ENCODE measurements around the gene RPS6KB2.
"Not testable (repeated sequence)": the region's sequence is repeated elsewhere in the genome, so short reads cannot be mapped to it uniquely, and the experiment has no call there.

Gene RPS6KB2

DNA sequence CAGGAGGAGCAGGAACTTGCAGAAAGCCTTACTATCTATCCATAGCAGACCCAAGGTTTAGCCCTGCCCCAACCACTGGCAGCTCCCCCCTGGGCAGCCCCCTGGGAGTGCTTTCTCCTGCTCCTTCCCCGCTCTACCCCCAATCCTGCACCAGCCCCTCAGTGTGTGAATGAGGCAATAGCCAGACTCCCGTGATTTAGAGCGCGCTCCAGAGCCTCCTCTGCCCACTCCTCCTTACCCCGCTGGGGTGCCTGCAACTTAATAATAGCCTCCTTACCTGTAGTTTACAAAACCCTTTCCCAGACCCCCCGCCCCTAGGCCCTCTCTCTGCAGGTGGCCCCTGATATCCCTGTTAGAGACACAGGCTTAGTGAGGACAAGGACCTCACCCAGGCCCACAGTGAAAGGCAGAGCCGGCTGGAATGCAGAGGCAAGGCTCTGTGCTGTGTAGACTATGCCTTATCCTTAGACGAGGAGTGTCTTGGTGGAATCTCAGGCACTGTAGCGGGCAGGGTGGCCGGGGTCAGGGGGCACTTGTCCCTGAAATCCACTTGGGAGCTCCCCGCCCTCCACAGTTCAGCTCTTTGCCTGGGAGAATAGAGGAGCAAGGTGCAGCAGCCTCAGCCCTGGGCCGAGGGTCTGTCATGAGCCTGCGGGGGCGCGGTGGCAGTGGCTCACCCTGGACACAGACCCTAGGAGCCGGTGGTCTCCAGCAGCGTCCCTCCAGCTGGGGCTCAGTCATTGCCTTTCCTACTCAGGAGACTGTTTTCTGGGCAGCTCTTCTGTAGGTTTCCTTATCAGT lies 17.1 kb upstream of the RPS6KB2 start:
- no peak for DNase-seq

DNA sequence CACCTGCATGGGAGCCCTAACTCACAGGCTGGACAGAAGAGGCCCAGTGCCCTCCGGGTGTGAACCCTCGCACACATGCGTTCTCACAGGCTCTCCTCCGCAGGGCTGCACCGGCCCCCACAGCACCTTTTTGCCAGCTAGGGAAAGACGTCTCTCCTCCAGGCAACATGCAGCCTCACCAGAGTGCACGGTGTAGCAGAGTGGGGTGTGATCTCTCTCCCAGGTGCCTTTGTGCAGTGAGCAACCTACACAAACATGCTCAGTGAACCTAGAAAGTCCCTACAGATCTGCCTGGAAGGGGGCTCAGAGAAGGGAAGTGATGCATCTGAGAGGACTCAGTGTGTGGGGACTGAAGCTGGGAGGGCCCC lies 16.5 kb upstream of the RPS6KB2 start:
- no peak for DNase-seq

DNA sequence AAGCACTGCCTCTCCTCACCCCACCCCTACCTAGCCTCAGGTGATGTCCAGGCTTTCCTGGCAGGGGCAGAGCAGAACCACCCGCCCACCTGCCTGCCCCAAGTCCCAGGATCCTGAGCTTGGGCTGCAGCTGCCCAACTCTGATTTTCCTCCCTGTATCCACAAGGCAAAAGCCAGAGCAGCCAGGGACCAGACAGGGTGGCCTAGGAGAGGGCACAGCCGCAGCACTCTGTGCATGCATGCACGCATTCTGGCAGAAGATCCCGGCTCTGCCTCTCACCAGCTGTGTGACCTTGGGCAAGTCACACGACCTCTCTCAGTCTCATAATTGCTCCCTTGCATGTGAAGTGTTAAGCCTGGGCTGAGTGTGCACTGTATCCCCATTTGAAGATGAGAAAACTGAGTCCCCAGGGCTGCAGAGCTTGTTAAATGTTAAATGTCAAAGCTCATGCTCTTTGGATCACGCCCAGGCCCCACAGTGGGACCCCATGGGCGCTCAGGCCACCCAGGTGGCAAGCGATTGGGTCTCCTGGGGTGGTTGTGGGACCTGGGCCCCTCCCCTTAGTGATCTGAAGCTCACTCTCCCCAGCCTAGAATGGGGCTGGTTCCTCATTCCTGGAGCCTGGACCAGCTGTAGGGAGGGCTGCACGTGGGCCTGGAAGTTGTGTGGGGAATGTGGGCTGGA lies 15.7 kb upstream of the RPS6KB2 start:
- no peak for DNase-seq

DNA sequence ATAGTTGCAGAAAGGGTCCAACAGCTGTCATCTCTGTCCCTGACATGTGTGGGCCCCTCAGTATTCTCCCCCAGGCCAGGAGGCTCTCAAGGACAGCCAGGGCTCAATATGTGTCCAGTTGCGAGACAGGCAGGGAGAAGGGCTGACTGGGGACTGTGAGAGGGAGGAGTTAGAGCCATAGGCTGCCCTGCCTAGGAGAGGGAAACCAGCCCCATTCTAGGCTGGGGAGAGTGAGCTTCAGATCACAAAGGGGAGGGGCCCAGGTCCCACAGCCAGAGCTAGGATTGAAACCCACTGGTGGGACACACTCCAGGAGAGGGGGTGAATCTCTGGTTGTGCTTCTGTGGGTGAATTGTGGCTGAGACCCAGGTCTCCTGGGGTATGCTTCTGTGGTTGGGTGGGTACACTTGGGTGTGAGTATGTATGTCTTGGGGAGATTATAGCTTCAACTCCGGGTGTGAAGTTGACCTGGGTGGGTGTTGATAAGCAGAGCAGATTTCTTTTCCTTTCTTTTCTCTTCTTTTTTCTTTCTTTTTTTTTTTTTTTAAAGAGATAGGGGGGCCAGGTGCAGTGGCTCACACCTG lies 14.9 kb upstream of the RPS6KB2 start:
- DNase-seq: no peak

DNA sequence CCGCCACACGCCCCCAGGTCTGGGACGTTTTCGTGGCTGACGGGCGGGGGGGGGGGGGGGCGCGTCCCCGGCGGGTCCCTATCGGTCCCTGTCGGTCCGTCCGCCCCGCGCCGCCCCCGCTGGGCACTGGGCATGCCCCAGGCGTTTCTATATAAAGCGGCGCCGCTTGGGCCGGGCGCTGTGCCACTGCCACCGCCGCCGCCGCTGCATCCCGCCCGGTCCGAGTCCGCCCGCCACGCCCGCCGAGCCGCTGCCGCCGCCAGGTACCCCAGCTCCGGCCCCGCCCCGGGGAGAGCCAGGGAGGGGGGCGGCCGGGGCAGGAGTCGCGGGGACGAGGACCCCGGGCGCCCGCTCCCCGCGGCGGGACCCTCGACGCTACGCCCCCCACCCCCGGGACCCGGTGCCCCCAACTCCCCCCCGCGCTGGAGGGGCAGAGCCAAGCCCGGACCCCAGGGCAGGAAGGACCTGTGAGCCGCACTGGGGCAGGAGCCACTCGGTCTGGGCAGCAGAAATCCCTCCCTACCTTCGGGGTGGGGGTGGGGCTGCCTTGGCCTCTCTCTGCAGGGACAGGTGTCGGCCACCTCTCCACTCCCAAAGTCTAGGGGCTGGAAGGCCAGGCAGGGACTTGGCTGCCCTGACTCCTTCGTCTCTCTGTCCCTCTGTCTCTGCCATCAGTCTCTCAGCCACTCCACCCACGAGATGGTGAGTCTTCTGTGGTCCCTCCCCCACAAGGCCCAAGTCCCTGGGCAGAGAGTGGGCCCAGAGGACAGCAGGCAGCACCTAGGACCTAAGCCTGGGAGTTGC lies 12.6 kb upstream of the RPS6KB2 start, which contains the start of gene CARNS1:
TSS of gene CARNS1 (plus strand) at position 178 of the 804 bp plus-strand sequence. CDS start at position 700, 522 bp downstream.
- no peak for DNase-seq

DNA sequence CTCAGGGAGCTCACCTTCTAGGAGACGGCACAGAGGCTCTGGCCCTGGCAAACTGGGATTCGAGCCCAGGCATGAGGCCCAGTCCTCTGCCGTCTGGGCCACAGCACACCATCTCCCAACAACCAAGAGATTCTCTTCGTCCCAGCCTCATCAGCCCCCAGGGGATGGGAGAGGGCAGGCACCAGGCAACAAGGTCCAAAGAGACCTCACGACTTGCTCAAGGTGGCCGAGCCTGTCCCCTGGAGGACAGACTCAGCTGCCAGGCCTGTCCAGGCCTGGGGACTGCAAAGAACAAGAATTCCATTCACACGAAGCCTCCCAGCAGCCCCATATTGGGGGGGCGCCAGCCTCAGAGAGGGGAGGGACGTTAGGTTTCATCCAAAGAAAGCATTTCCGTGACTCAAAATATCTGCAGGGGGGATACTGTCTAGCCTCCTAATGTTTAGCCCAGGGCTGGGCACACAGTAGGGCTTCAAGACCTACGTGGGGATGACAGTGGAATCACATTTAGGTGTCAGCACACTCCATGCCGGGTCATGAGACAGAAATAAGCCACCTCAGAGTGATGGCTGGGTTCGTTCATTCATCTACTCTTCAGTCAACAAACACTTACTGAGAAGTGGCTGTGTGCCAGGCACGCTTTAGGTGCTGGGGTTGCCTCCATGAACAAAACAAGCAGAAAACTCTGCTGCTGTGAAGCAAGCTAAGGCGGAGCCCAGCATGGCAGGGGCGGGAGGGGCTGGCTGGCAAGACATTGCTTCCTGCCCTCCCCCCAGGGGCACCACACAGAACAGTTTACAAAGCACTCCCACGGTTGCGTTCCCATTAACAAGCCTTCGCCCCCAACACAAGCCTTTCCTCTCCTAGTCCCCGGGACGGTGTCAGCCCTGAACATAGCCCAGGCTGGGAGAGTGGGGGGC lies 11.6 kb upstream of the RPS6KB2 start:
- DNase-seq: peak; percentile 25

DNA sequence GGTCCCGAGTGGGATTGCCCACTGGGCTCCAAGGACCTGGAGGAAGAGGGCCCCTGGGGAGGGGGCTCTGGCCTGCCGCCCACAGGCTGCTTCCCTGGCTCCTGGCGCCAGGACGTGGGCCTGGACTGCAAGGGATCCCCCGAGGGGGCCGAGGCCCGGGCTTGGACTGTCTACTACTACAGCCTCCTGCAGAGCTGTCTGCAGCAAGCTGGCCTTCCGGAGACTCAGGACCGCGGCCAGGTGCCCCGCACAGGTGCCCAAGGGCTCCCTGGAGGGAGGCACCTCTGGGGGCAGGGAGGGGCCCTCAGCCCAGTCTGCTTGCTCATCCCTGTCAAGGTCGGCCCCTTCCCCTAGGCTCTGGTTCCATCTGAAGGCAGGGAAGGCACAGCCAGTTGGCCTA lies 10.9 kb upstream of the RPS6KB2 start:
- no peak for DNase-seq

DNA sequence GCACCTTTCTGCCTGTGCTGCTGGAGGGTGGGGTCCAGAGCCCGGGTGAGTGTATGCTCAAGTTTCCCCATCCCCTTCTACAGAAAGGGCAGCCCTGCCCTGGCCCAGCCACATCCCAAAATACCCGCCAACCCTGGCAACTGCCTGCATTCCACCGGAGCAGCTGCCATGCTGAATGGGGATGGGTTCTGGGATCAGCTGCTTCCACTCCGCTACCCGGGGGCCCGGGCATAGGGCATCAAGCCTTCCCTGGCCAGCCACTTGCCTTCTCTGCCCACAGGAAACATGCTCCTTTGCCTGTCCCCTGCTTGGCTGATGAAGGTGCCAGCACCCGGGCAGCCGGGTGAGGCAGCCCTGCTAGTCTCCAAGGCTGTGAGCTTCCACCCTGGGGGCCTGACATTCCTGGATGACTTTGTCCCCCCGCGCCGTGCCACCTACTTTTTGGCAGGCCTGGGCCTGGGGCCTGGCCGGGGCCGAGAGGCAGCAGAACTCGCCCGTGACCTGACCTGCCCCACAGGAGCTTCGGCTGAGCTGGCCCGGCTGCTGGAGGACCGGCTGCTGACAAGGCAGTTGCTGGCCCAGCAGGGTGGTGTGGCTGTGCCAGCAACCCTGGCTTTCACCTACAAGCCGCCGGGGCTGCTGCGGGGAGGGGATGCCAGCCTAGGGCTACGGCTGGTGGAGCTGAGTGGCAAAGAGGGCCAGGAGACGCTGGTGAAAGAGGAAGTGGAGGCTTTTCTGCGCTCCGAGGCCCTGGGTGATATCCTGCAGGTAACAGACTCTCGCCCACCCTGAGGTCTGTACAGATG lies 9.6 kb upstream of the RPS6KB2 start:
- DNase-seq: no peak

DNA sequence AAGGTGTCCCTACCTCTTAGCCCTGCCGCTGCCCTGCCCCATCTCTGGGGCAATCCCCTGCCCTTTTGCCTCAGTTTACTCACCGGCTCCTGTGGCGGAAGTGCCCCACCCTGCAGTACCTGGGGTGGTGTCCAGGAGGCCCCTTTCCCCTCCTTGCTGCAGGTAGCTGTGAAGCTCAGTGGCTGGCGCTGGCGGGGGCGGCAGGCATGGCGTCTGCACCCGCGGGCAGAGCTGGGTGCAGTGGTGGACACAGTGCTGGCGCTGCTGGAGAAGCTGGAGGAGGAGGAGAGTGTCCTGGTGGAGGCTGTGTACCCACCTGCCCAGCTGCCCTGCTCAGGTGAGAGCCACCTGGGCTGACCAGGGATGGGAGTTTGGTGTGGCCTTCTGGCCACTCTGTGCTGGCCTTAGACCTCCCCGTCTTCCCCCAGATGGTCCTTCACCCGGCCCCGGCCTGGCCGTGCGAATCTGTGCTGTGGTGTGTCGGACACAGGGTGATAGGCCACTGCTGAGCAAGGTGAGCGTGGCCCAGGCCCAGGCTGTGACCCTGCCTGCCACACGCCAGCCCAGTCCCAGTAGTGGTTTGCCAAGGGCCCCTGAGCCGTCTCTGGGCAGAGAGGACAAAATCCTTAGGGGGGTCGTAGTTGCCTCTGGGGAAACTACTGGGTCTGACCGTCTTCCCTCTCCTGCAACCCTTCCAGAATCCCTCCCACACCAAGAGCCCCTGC lies 8.8 kb upstream of the RPS6KB2 start:
- DNase-seq: no peak

DNA sequence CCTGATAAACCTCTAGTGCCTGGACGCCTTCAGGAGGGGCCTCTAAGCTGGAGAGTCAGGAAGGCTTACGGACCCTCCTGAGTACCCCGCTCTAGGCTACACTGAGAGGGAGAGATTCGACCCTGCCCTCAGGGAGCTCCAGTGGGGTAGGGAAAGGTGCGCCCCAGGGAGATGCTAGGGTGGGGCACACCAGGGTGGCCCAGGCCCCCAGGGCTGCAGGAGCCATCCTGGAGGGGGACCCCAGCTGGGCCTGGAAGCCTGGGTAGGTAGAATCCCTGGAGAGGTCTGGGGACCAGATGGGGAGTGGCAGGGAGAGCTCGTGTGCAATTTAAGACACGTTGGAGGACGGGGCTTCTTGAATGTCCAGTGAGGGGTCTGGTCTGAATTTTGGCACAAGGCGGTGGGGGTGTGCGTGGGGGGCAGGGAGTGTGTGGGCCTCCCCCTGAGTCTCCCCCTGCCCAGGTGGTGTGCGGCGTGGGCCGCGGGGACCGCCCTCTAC lies 8.1 kb upstream of the RPS6KB2 start:
- no peak for DNase-seq

DNA sequence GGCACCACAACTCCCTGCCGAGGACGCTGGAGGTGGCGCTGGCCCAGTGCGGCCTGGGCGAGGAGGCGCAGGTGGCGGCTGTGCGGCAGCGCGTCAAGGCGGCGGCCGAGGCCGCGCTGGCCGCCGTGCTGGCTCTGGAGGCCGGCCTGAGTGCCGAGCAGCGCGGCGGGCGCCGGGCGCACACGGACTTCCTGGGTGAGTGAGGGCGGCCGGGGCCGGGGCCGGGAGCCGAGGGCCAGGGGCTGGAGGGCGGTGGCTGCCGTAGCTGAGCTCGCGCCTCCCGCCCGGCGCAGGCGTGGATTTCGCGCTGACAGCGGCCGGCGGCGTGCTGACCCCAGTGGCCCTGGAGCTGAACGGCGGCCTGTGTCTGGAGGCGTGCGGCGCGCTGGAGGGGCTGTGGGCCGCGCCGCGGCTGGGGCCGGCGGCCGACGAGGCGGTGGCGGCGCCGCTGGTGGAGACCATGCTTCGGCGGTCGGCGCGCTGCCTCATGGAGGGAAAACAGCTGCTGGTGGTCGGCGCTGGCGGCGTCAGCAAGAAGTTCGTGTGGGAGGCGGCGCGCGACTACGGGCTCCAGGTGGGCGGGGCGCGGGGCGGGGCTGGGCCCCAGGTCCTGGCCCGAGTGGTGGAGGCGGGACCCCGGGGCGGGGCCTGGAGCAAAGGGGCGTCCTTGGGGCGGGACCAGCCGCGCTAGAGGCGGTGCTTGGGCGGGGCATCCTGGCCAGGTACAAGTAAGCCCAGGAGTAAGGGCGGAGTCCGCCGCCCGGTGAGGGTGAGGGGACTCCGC lies 7.5 kb upstream of the RPS6KB2 start:
- peak; percentile 88 for DNase-seq

DNA sequence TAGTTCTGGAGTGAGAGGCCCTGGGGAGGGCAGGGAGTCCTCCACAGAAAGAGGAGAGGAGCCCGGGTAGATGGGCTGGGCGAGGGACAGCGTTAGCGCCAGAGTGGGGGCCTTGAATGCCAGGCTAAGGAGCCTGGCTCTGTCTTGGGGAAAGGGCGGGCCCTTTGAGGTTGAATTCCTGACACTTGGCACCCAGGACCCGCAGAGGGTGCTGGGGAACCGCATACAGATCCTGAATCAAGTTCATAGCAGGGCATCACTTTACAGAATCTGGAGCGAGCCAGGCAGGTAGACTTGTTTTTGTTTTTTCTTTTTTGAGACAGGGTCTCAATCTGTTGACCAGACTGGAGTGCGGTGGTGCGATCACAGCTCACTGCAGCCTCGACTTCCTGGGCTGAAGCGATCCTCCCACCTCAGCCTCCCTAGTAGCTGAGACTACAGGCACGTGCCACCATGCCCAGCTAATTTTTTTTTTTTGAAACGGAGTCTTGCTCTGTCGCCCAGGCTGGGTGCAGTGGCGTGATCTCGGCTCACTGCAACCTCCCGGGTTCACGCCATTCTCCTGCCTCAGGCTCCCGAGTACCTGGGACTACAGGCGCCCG lies 6.8 kb upstream of the RPS6KB2 start:
- DNase-seq: no peak

DNA sequence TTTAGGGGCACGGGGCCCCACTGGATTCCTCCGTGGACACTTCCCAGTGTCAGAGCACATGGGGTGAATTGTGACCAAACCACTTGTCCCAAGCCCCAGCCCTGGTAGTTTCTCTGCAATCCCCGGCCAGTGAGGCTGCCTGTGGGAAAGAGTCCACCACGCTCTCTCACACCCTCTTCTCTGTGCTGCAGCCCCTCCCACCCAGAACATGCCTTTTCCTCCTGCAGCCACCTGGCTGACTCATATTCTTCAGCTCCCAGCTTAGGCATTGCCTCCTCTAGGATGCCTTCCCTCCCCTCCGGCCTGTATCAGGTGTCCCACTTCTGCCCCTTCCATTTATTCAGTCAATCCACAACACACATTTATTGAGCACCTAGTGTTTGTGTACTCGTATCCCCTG lies 5.4 kb upstream of the RPS6KB2 start:
- no peak for DNase-seq

DNA sequence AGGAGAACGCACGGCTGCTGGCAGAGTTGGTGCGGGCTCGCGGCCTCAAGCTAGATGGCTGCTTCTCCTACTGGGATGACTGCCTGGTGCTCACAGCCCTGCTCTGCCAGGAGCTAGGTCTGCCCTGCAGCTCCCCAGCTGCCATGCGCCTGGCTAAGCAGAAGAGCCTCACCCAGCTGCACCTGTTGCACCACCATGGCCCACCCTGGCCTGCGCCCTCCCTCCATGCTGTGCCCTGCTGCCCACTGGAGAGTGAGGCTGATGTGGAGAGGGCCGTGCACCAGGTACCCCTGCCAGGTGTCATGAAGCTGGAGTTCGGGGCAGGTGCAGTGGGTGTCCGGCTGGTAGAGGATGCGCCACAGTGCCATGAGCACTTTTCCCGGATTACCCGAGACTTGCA lies 4.8 kb upstream of the RPS6KB2 start:
- DNase-seq: no peak

DNA sequence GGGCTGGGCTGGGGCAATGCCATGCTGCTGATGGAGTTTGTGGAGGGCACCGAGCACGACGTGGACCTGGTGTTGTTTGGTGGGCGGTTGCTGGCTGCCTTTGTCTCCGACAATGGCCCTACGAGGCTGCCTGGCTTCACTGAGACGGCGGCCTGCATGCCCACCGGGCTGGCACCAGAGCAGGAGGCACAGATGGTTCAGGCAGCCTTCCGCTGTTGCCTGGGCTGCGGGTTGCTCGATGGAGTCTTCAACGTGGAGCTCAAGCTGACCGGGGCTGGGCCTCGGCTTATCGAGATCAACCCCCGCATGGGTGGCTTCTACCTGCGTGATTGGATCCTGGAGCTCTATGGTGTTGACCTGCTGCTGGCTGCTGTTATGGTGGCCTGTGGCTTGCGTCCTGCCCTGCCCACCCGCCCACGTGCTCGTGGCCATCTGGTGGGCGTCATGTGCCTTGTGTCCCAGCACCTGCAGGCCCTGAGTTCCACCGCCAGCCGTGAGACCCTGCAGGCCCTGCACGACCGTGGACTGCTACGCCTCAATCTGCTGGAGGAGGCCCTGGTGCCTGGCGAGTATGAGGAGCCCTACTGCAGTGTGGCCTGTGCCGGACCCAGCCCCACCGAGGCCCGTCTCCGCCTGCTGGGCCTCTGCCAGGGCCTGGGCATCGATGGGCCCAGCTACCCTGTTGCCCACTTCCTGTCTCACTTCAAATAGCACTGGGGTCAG lies 4.2 kb upstream of the RPS6KB2 start:
- no peak for DNase-seq

DNA sequence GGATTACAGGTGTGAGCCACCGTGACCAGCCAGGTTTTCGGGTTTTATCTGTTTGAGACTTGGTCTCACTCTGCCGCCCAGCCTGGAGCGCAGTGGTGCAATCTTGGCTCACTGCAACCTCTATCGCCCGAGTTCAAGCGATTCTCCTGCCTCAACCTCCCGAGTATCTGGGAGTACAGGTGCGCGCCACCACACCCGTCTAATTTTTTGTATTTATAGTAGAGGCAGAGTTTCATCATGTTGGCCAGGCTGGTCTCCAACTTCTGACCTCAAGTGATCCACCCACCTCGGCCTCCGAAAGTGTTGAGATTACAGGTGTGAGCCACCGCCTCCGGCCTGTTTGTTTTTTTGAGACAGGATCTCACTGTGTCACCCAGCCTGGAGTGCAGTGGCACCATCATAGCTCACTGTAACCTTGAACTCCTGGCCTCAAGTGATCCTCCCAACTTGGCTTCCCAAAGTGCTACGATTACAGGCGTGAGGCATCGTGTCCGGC lies 882 bp upstream of the RPS6KB2 start:
- DNase-seq: not testable (repeated sequence)

DNA sequence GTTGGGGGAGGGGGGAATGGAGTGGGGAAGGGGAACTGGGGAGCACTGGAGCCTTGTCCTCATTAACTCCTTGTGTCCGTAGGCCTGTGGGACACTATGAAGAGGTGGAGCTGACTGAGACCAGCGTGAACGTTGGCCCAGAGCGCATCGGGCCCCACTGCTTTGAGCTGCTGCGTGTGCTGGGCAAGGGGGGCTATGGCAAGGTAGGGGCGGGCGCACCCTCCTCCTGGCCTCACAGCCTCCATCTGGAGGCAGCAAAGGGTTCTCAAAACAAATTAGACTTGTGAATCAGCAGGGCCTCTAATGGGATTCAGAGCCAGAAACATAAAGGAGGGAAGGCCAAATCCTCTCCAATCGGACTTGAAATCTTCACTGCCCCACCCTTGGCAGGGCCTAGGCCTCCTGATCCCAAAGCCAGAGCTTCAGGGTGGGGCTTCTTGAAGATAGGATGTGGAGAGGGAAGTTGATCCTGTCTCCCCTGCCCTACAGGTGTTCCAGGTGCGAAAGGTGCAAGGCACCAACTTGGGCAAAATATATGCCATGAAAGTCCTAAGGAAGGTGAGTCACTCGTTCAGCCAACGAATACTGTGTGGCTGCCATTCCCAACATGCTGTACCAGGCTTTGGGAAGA lies 859 bp downstream of the RPS6KB2 start:
- DNase-seq: no peak

DNA sequence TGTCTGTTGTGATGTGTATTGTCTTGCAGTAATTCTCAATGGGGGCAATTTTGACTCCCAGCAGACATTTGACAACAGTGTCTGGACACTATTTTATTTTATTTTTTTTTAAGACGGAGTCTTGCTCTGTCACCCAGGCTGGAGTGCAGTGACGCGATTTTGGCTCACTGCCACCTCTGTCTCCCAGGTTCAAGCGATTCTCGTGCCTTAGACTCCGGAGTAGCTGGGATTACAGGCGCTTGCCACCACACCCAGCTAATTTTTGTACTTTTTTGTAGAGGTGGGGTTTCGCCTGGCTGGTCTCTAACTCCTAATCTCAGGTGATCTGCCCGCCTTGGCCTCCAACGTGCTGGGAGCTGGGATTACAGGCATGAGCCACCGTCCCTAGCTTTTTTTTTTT lies 1.4 kb downstream of the RPS6KB2 start:
- no peak for DNase-seq

Measured in NCI-H748 treated with DMSO at 0.1 percent for 48 hours (cell line).